PC-3 (cell line): ENCODE data around the gene IL1RAPL2. TPM values are rescaled to one million over a fixed set of nuclear protein-coding genes. Genes with fewer than 3 reads are reported as not detected.

Experiments used
- ATAC-seq: fragments of 200-7000 bp; cut with Tn5 transposase; 2 replicates; pipeline ENCODE4 v1.9.1; 2020; ENCODE audit warnings: mild to moderate bottlenecking, moderate library complexity
- BruUV-seq: library from RNA; stranded (reverse); fragments of 400-500 nt; replicated peaks from 2 replicates; lab custom pipeline; 2021; lab: Mats Ljungman, UMichigan
- CTCF ChIA-PET: fragments of 300-600 bp; sonication (Branson Sonifier 250); formaldehyde crosslinking; loops from one replicate; lab custom pipeline; 2022; ENCODE audit warnings: antibody characterized with exemption; lab: Charles Lee
- POLR2A ChIA-PET: fragments of 300-600 bp; sonication (Branson Sonifier 250); formaldehyde crosslinking; loops from one replicate; lab custom pipeline; 2022; ENCODE audit warnings: antibody characterized with exemption; ENCODE audit not compliant: unreplicated experiment; lab: Charles Lee
- DNase-seq: peaks from one replicate; pipeline ENCODE4 v3.0.0-alpha.2; 2015
- H2AFZ ChIP-seq: fragments of 300-600 bp; sonication (generic); 2 replicates; pipeline ENCODE4 v1.6.0; 2016; ENCODE audit warnings: antibody characterized with exemption, low read length
- H3F3A ChIP-seq: fragments of 300-600 bp; sonication (generic); one replicate; pipeline ENCODE4 v1.6.0; 2017; ENCODE audit warnings: antibody characterized with exemption, low read length, control low read depth, mild to moderate bottlenecking; ENCODE audit not compliant: unreplicated experiment
- H3K27ac ChIP-seq: fragments of 300-600 bp; sonication (generic); 2 replicates; pipeline ENCODE4 v1.5.1; 2016; ENCODE audit warnings: mild to moderate bottlenecking, low read length
- H3K27me3 ChIP-seq: fragments of 300-600 bp; sonication (generic); 2 replicates; pipeline ENCODE4 v1.6.1; 2016; ENCODE audit warnings: low read length, mixed read lengths
- H3K36me3 ChIP-seq: fragments of 300-600 bp; sonication (generic); 2 replicates; pipeline ENCODE4 v1.6.1; 2016; ENCODE audit warnings: low read depth, mixed run types, low read length, mixed read lengths
- H3K4me1 ChIP-seq: fragments of 300-600 bp; sonication (generic); 2 replicates; pipeline ENCODE4 v1.5.1; 2016; ENCODE audit warnings: low read length; ENCODE audit not compliant: insufficient read depth
- H3K4me2 ChIP-seq: fragments of 300-600 bp; sonication (generic); 2 replicates; pipeline ENCODE4 v1.6.0; 2016; ENCODE audit warnings: low read length
- H3K4me3 ChIP-seq: fragments of 300-600 bp; sonication (generic); 2 replicates; pipeline ENCODE4 v1.5.1; 2016; ENCODE audit warnings: mild to moderate bottlenecking, low read length, mixed read lengths
- H3K79me2 ChIP-seq: fragments of 300-600 bp; sonication (generic); 2 replicates; pipeline ENCODE4 v1.6.1; 2017; ENCODE audit warnings: low read length, mixed read lengths
- H3K9ac ChIP-seq: fragments of 300-600 bp; sonication (generic); 2 replicates; pipeline ENCODE4 v1.6.0; 2016; ENCODE audit warnings: mild to moderate bottlenecking, low read length
- H3K9me2 ChIP-seq: fragments of 300-600 bp; sonication (generic); replicated peaks from 2 replicates; pipeline ENCODE4 v1.6.1; 2016; ENCODE audit warnings: mixed run types, low read length, mixed read lengths
- H3K9me3 ChIP-seq: fragments of 300-600 bp; sonication (generic); 2 replicates; pipeline ENCODE4 v1.6.1; 2016; ENCODE audit warnings: low read length, mixed read lengths
- H4K20me1 ChIP-seq: fragments of 300-600 bp; sonication (generic); 2 replicates; pipeline ENCODE4 v1.6.1; 2016; ENCODE audit warnings: low read length, mixed read lengths
- CTCF ChIP-seq: fragments of 300-600 bp; sonication (generic); conservative IDR thresholded peaks from 2 replicates; pipeline ENCODE4 v1.5.1; 2017; ENCODE audit warnings: antibody characterized with exemption, low read depth, mild to moderate bottlenecking, low read length
- EZH2 ChIP-seq: fragments of 300-600 bp; sonication (generic); IDR thresholded peaks from one replicate; pipeline ENCODE4 v1.6.1; 2017; ENCODE audit warnings: antibody characterized with exemption, mild to moderate bottlenecking, low read length; ENCODE audit not compliant: unreplicated experiment
- EZH2phosphoT487 ChIP-seq: fragments of 300-600 bp; sonication (generic); IDR thresholded peaks from 2 replicates; pipeline ENCODE4 v1.6.1; 2018; ENCODE audit warnings: mild to moderate bottlenecking, antibody characterized with exemption, low read length, borderline replicate concordance
- intact Hi-C: fragments of 100-400 bp; cut with micrococcal nuclease; formaldehyde crosslinking; loops from 2 replicates; pipeline ENCODE4 v1.9.0; 2023
- total RNA-seq: library from RNA; depleted of rRNA; stranded (reverse); fragments of >200 nt; gene quantifications from 2 replicates; pipeline ENCODE4 v1.2.3, GENCODE V29; 2014

Gene IL1RAPL2
- total RNA-seq, 1 experiment from 2014 or later, result 0.62 TPM

- TF ChIP-seq CTCF (no peak), EZH2phosphoT487 (no peak), EZH2 (no peak)
- no peaks in the 10 kb centered on the region for H3K9me3 ChIP-seq
- ChIA-PET POLR2A (no interaction called here), CTCF (no interaction called here)
- no peak overlapping the region for H3K27ac ChIP-seq
- intact Hi-C loops, result no loop called here
- H3K4me2 ChIP-seq, result no peak overlapping the region
- ATAC-seq (no peak), DNase-seq (no peak)
- H3K79me2 ChIP-seq, result no peaks in the 10 kb centered on the region
- H3K9ac ChIP-seq, result no peak overlapping the region
- H3K9me2 ChIP-seq, result no peaks in the 10 kb centered on the region
- no peaks in the 10 kb centered on the region for H3K4me1 ChIP-seq
- no TSS peak for BruUV-seq
- H3K4me3 ChIP-seq, result no peak overlapping the region
- no peaks in the 10 kb centered on the region for H4K20me1 ChIP-seq
- no peaks in the 10 kb centered on the region for H3F3A ChIP-seq
- no peaks in the 10 kb centered on the region for H3K27me3 ChIP-seq
- no peak overlapping the region for H2AFZ ChIP-seq
- no peaks in the 10 kb centered on the region for H3K36me3 ChIP-seq
Measured at GRCh38 chrX:105263801-105264200, 697.8 kb downstream of the IL1RAPL2 start.

GRCh38 chrX:105265093-105265492 is 699.1 kb downstream of the IL1RAPL2 start:
- intact Hi-C loops, result no loop called here
- Histone ChIP-seq H3K4me2 (no peak overlapping the region), H2AFZ (no peak overlapping the region), H3K36me3 (no peaks in the 10 kb centered on the region), H4K20me1 (no peaks in the 10 kb centered on the region), H3K9me2 (no peaks in the 10 kb centered on the region), H3K27me3 (no peaks in the 10 kb centered on the region), H3K79me2 (no peaks in the 10 kb centered on the region), H3K27ac (no peak overlapping the region), H3F3A (no peaks in the 10 kb centered on the region), H3K4me3 (no peak overlapping the region), H3K9me3 (no peaks in the 10 kb centered on the region), H3K9ac (no peak overlapping the region), H3K4me1 (no peaks in the 10 kb centered on the region)
- ChIA-PET CTCF (no interaction called here), POLR2A (no interaction called here)
- BruUV-seq, result no TSS peak
- no peak for DNase-seq
- no peak for TF ChIP-seq EZH2phosphoT487
- no peak for ATAC-seq

GRCh38 chrX:105266456-105266855 is 700.5 kb downstream of the IL1RAPL2 start:
- Histone ChIP-seq H3K36me3 (no peaks in the 10 kb centered on the region), H3K9ac (no peak overlapping the region), H3K27me3 (no peaks in the 10 kb centered on the region), H3K9me2 (no peaks in the 10 kb centered on the region), H3K4me1 (no peaks in the 10 kb centered on the region), H3K4me2 (no peak overlapping the region), H3K9me3 (no peaks in the 10 kb centered on the region), H4K20me1 (no peaks in the 10 kb centered on the region), H3K79me2 (no peaks in the 10 kb centered on the region), H3K4me3 (no peak overlapping the region), H2AFZ (no peak overlapping the region), H3K27ac (no peak overlapping the region), H3F3A (no peaks in the 10 kb centered on the region)
- no TSS peak for BruUV-seq
- TF ChIP-seq EZH2 (no peak), CTCF (no peak), EZH2phosphoT487 (no peak)
- intact Hi-C loops, result no loop called here
- POLR2A ChIA-PET, result no interaction called here
- CTCF ChIA-PET, result no interaction called here
- no peak for ATAC-seq
- DNase-seq, result no peak
